Central memory CD4-positive, alpha-beta T cell (primary cell): ENCODE results near the gene MT1E.
"Not testable (repeated sequence)": the region's sequence is repeated elsewhere in the genome, so short reads cannot be mapped to it uniquely, and the experiment has no call there.

ENCODE experiments used
- DNase-seq: peaks from one replicate; pipeline ENCODE4 v3.0.0; 2022

MT1E gene

GRCh38 chr16:56607675-56608042 is 17.9 kb upstream of the MT1E start:
- DNase-seq: no peak

- peak; percentile 83 for DNase-seq
These were observed 17.3 kb upstream of the MT1E start, which contains the start of gene MT2A for GRCh38 chr16:56608043-56608875. Gene MT2A (plus strand): TSS chr16:56608584. CDS start chr16:56608656, 72 bp downstream.

- DNase-seq: no peak
These were observed 16.6 kb upstream of the MT1E start for GRCh38 chr16:56608876-56609462.

DNA sequence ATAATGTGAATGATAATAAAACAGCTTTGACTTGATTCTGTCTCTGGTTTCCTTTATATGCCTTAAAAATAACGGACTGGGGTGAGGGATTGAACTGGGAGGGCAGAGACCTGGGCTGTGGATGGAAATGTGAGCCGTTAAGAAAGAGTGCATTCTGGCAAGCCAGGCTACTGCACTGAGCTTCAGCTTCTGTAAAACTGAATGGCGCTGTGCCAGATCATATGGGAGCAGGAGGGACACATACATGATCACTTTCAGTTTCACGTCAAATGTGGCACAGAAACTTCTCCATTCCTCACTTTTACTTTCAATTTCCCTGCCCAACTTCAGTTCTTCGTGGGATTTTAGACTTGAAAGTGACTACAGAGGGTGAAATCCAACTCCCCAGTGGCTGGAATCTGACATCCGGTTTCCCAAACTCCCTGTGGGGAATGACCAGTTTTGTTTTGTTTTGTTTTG is 16.1 kb upstream of the MT1E start:
- DNase-seq: peak; percentile 80

GRCh38 chr16:56610017-56610608 is 15.5 kb upstream of the MT1E start:
- peak; percentile 79 for DNase-seq

- DNase-seq: no peak
These were observed 14.9 kb upstream of the MT1E start for GRCh38 chr16:56610609-56611111.

- DNase-seq: no peak
These were observed 14.2 kb upstream of the MT1E start for GRCh38 chr16:56611281-56611833.

- no peak for DNase-seq
These were observed 11.9 kb upstream of the MT1E start for GRCh38 chr16:56613706-56614105.

GRCh38 chr16:56614549-56614991 is 11.0 kb upstream of the MT1E start:
- DNase-seq: no peak

DNA sequence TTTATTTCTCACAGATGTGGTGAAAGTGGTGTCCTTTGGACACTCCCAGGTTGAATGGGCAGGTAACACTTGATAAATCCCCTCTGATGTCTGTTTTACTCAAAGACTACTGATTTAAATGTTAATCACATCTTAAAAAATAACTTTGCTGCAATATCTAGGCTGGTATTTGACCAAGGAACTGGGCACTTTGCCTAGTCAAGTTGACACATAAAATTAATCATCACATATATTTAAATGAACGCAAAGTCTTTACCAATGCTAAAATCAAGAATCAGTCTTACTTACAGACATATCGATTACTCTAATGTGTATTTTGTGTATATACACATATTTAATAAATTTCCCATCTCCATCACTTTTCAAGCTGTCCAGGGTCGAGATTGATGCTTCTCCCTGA is 10.2 kb upstream of the MT1E start:
- no peak for DNase-seq

DNA sequence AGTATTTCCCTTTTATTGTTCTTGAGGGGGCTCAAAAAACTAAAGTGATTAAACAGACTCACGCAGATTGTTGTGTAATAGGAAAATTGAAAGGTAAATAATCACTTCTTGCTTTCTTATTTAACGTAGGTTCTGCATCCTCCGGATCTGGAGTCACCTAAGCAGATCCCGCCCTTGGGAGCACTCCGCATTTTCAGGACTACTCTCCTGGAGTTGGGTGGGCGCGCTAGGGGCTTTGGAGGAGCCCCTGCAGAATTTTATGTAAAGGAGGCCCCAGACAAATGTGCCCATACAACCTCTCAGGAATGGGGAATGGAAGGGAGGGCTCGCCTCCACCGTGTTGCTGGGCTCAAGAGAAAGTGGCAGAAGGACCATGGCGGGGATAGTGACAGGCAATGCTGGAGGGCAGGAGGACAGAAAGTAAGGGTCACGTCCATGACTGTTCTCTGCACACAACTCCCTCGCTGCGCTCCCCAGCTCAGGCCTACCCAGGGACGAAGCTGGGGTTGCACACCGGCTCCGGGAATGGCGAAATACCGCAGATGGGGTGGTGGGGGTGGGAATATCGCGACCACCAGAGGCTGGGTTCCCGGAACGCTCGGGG is 8.9 kb upstream of the MT1E start:
- DNase-seq: no peak

- DNase-seq: peak; percentile 24
These were observed 8.1 kb upstream of the MT1E start for GRCh38 chr16:56617212-56618085.

- no peak for DNase-seq
These were observed 7.4 kb upstream of the MT1E start for GRCh38 chr16:56618138-56618537.

DNA sequence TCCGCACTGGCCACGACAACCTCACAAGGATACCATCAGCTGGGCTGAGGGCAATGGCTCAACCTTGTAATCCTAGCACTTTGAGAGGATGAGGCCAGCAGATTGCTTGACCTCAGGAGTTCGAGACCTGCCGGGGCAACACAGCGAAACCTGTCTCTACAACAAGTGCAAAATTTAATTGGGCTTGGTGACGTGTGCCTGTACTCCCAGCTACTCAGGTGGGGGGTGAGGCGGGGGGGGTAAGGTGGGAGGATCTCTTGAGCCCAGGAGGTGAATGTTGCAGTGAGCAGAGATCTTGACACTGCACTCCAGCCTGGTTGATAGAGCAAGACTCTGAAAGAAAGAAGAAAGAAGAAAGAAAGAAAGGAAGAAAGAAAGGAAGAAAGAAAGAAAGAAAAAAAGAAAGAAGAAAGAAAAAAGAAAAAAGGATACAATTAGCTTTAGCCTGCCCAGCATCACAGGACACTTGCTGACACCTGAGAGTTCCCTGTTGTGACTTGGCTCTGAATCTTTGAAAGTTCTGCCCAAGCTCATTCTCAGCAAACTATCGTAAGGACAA is 5.2 kb upstream of the MT1E start:
- no peak for DNase-seq

GRCh38 chr16:56621665-56622445 is 3.7 kb upstream of the MT1E start:
- not testable (repeated sequence) for DNase-seq

- DNase-seq: not testable (repeated sequence)
These were observed 2.4 kb upstream of the MT1E start for GRCh38 chr16:56623184-56623583.

- DNase-seq: no peak
These were observed 1.9 kb upstream of the MT1E start for GRCh38 chr16:56623637-56624036.

- no peak for DNase-seq
These were observed 518 bp downstream of the MT1E start for GRCh38 chr16:56625943-56626654.

DNA sequence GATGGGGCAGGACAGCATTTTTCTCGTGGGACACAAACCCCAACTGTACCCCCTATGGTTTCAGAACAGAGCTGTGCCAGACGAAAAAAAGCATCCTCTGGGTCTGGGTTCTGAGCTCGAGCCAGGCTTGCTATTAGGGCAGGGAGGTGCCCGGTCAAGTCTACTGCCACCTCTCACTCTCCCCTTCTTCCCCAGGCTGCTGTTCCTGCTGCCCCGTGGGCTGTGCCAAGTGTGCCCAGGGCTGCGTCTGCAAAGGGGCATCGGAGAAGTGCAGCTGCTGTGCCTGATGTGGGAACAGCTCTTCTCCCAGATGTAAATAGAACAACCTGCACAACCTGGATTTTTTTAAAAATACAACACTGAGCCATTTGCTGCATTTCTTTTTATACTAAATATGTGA is 1.1 kb downstream of the MT1E start:
- DNase-seq: no peak
